DMS53 treated with DMSO at 0.1 percent for 48 hours (cell line): ENCODE data around the gene AMOT.

Experiments
- DNase-seq: peaks from one replicate; lab custom pipeline; 2025; ENCODE audit not compliant: unreplicated experiment; lab: John Stamatoyannopoulos, UW

The AMOT gene

GRCh38 chrX:112746812-112747595 lies 93.6 kb downstream of the AMOT start:
- DNase-seq = no peak

GRCh38 chrX:112738347-112739033 lies 102.1 kb downstream of the AMOT start:
- no peak for DNase-seq

- DNase-seq = no peak
These were observed 104.3 kb downstream of the AMOT start for GRCh38 chrX:112736310-112736709.

DNA sequence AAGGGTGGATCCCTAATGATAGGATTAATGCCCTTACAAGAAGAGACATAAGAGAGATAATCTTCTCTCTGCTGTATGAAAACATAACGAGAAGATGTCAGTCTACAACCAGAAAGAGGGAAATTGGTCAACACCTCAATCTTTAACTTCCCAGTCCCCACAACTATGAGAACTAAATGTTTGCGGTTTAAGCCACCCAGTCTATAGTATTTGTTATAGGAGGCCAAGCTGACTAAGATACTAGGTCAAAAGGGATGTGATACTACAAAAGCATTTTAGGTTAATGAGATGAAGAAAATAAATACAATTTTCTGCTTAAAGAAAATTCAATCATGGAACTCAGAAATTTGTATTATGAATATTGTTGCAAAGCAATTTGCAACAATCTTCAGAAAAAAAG lies 105.5 kb downstream of the AMOT start:
- DNase-seq = no peak

DNA sequence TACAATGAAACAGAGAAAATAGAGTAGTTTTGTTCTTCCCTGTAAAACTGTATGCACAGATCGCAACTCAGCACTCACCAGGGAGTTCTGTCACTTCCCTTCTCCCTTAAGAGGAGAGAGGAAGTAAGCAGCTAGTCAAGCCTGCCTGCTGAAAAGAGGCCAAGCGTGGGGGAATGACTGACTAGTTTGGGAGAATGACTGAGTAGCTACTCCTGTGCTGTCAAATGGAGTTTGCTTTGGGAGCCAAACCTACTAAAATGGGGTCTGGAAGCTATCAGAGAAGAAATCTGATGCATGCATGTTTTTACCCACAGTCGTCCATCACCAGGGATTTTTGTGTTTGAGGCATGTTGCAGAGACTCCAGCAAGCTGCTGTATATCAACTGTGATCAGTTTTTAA lies 106.3 kb downstream of the AMOT start:
- DNase-seq = no peak

DNA sequence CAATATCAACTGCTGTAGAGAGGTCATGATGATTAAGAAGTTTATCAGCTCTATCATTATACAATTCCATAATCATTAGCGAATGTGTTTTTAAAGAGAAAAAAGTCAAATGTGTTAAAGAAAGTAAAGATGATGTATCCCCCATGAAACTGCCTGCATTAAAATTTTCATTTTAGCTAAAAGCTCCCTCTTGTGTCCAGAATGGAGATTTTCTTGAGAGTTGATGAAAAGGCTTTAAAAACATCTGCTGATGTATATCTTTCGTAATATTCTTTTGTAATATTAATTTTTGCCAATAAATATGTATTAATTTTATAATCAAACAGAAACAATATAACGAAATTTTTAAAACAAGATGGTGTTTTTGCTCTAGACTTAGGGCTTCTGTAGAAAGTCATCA lies 108.8 kb downstream of the AMOT start:
- DNase-seq = peak; percentile 9
